ENCODE measurements around the gene TMEFF2.

Gene TMEFF2

GRCh38 chr2:191941376-191941929, 253.3 kb downstream of the TMEFF2 start:
- H3K79me2 ChIP-seq (ENCODE audit: control insufficient read depth, insufficient read depth, low read length), result no peaks in the 10 kb centered on the region
- H3K36me3 ChIP-seq (ENCODE audit: control insufficient read depth, insufficient read depth, low read length), result no peaks in the 10 kb centered on the region
- H2BK120ac ChIP-seq (ENCODE audit: low read depth, low read length), result no peak overlapping the region
- H2BK15ac ChIP-seq (replicated peaks; ENCODE audit: low read depth), result no peak overlapping the region
- no peak overlapping the region for H3K23ac ChIP-seq (ENCODE audit: low read length)
- H3K27me3 ChIP-seq (ENCODE audit: insufficient read depth, low read length, poor library complexity), result no peaks in the 10 kb centered on the region
- H3K4ac ChIP-seq (ENCODE audit: low read depth, low read length), result no peak overlapping the region
- no peak overlapping the region for H2BK5ac ChIP-seq (ENCODE audit: low read length)
- H3K4me3 ChIP-seq (ENCODE audit: low read length), result no peak overlapping the region
- H3K27ac ChIP-seq (ENCODE audit: low read depth, low read length), result no peak overlapping the region
- no peak overlapping the region for H3K4me2 ChIP-seq (ENCODE audit: low read length)
- no peak overlapping the region for H2AK5ac ChIP-seq (ENCODE audit: low read length)
- DNase-seq, result no peak
- no peaks in the 10 kb centered on the region for H3K79me1 ChIP-seq (ENCODE audit: low read length)
- H3K18ac ChIP-seq (ENCODE audit: low read length), result no peak overlapping the region
- no peak overlapping the region for H3K9ac ChIP-seq (ENCODE audit: low read length)
- H3K56ac ChIP-seq (ENCODE audit: low read length), result no peak overlapping the region
- WGBS (ENCODE audit: extremely low coverage, insufficient coverage, low lambda C conversion rate), result no CpG with 5 or more reads among the region's 3 CpGs
- no peak overlapping the region for H4K5ac ChIP-seq (ENCODE audit: low read length)
- H3K4me1 ChIP-seq (ENCODE audit: control insufficient read depth, low read depth, low read length), result peaks cover 2% of the 10 kb centered on the region
- H4K8ac ChIP-seq (ENCODE audit: low read depth, low read length), result no peak overlapping the region

DNA sequence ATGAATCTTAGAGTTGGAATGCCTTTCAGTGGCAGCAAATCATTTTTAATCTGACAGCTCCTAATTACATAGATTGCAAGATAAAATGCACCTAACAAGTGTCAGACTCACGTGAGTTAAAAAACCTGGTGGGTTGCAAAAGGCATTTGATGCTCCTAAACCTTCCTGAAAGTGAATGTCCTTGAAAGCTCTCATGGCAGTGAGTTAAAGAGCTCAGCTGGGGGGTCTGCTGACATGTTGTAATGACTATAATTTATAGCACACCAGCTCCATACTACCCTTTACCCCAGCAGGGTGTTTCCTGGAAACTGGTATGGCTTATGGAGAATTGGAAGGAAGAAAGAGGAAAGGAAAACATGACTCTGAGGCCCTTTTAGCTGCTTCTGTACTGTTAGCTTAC, 256.0 kb downstream of the TMEFF2 start:
- H3K4ac ChIP-seq (ENCODE audit: low read depth, low read length), result no peak overlapping the region
- H3K79me2 ChIP-seq (ENCODE audit: control insufficient read depth, insufficient read depth, low read length), result no peaks in the 10 kb centered on the region
- H3K56ac ChIP-seq (ENCODE audit: low read length), result no peak overlapping the region
- no peak overlapping the region for H3K27ac ChIP-seq (ENCODE audit: low read depth, low read length)
- no peaks in the 10 kb centered on the region for H3K27me3 ChIP-seq (ENCODE audit: insufficient read depth, low read length, poor library complexity)
- H3K9ac ChIP-seq (ENCODE audit: low read length), result no peak overlapping the region
- H3K36me3 ChIP-seq (ENCODE audit: control insufficient read depth, insufficient read depth, low read length), result no peaks in the 10 kb centered on the region
- no CpG with 5 or more reads among the region's 1 CpG for WGBS (ENCODE audit: extremely low coverage, insufficient coverage, low lambda C conversion rate)
- H4K8ac ChIP-seq (ENCODE audit: low read depth, low read length), result no peak overlapping the region
- peak; percentile 25 for DNase-seq
- H2BK15ac ChIP-seq (replicated peaks; ENCODE audit: low read depth), result no peak overlapping the region
- H3K23ac ChIP-seq (ENCODE audit: low read length), result no peak overlapping the region
- H3K4me3 ChIP-seq (ENCODE audit: low read length), result no peak overlapping the region
- H3K18ac ChIP-seq (ENCODE audit: low read length), result no peak overlapping the region
- no peak overlapping the region for H4K5ac ChIP-seq (ENCODE audit: low read length)
- peaks cover 5% of the 10 kb centered on the region for H3K4me1 ChIP-seq (ENCODE audit: control insufficient read depth, low read depth, low read length)
- H2BK120ac ChIP-seq (ENCODE audit: low read depth, low read length), result no peak overlapping the region
- H2BK5ac ChIP-seq (ENCODE audit: low read length), result no peak overlapping the region
- no peak overlapping the region for H2AK5ac ChIP-seq (ENCODE audit: low read length)
- no peaks in the 10 kb centered on the region for H3K79me1 ChIP-seq (ENCODE audit: low read length)
- H3K4me2 ChIP-seq (ENCODE audit: low read length), result no peak overlapping the region

DNA sequence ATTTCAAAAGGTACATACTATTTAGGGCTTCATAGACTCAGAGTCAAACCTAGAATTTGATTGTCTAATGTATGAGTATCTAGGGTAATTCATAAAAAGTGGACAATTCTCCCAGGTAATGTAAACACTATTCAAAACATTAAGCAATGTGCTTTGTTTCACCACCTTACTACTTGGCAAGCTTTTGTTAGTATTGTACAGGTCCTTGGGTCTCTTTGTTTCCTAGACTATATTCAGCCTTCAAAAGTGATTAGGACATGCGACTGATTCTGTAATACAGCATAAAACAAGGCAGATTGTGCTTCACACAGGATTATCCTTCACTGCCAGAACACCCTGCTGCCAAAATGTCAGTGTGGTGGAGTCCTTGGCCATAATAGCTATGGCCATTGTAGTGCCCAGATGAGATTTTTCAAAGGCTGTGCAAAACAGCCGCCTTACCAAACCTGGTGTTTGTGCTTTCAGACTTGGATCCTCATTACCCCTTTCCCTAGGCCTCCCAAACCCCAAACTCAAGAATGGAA, 257.8 kb downstream of the TMEFF2 start:
- Histone ChIP-seq H3K4ac (ENCODE audit: low read depth, low read length) (no peak overlapping the region), H2BK15ac (replicated peaks; ENCODE audit: low read depth) (no peak overlapping the region), H3K27ac (ENCODE audit: low read depth, low read length) (no peak overlapping the region), H3K23ac (ENCODE audit: low read length) (no peak overlapping the region), H3K9ac (ENCODE audit: low read length) (no peak overlapping the region), H2BK120ac (ENCODE audit: low read depth, low read length) (no peak overlapping the region), H3K36me3 (ENCODE audit: control insufficient read depth, insufficient read depth, low read length) (no peaks in the 10 kb centered on the region), H4K5ac (ENCODE audit: low read length) (no peak overlapping the region), H3K4me1 (ENCODE audit: control insufficient read depth, low read depth, low read length) (peaks cover 3% of the 10 kb centered on the region), H3K4me2 (ENCODE audit: low read length) (no peak overlapping the region), H3K18ac (ENCODE audit: low read length) (no peak overlapping the region), H3K4me3 (ENCODE audit: low read length) (no peak overlapping the region), H2AK5ac (ENCODE audit: low read length) (no peak overlapping the region), H3K56ac (ENCODE audit: low read length) (no peak overlapping the region), H2BK5ac (ENCODE audit: low read length) (no peak overlapping the region), H4K8ac (ENCODE audit: low read depth, low read length) (no peak overlapping the region), H3K79me1 (ENCODE audit: low read length) (no peaks in the 10 kb centered on the region), H3K79me2 (ENCODE audit: control insufficient read depth, insufficient read depth, low read length) (no peaks in the 10 kb centered on the region), H3K27me3 (ENCODE audit: insufficient read depth, low read length, poor library complexity) (no peaks in the 10 kb centered on the region)
- DNase-seq, result no peak
- no CpG with 5 or more reads among the region's 2 CpGs for WGBS (ENCODE audit: extremely low coverage, insufficient coverage, low lambda C conversion rate)

GRCh38 chr2:191935247-191935646, 259.5 kb downstream of the TMEFF2 start:
- Histone ChIP-seq H2BK15ac (replicated peaks; ENCODE audit: low read depth) (no peak overlapping the region), H3K27ac (ENCODE audit: low read depth, low read length) (no peak overlapping the region), H3K56ac (ENCODE audit: low read length) (no peak overlapping the region), H3K23ac (ENCODE audit: low read length) (no peak overlapping the region), H3K4me1 (ENCODE audit: control insufficient read depth, low read depth, low read length) (peaks cover 3% of the 10 kb centered on the region), H3K79me1 (ENCODE audit: low read length) (no peaks in the 10 kb centered on the region), H2AK5ac (ENCODE audit: low read length) (no peak overlapping the region), H3K27me3 (ENCODE audit: insufficient read depth, low read length, poor library complexity) (no peaks in the 10 kb centered on the region), H3K18ac (ENCODE audit: low read length) (no peak overlapping the region), H3K79me2 (ENCODE audit: control insufficient read depth, insufficient read depth, low read length) (no peaks in the 10 kb centered on the region), H3K9ac (ENCODE audit: low read length) (no peak overlapping the region), H3K36me3 (ENCODE audit: control insufficient read depth, insufficient read depth, low read length) (no peaks in the 10 kb centered on the region), H4K5ac (ENCODE audit: low read length) (no peak overlapping the region), H2BK120ac (ENCODE audit: low read depth, low read length) (no peak overlapping the region), H4K8ac (ENCODE audit: low read depth, low read length) (no peak overlapping the region), H2BK5ac (ENCODE audit: low read length) (no peak overlapping the region), H3K4me2 (ENCODE audit: low read length) (no peak overlapping the region), H3K4me3 (ENCODE audit: low read length) (no peak overlapping the region), H3K4ac (ENCODE audit: low read depth, low read length) (no peak overlapping the region)
- DNase-seq, result no peak
- WGBS (ENCODE audit: extremely low coverage, insufficient coverage, low lambda C conversion rate), result no CpG with 5 or more reads among the region's 3 CpGs

DNA sequence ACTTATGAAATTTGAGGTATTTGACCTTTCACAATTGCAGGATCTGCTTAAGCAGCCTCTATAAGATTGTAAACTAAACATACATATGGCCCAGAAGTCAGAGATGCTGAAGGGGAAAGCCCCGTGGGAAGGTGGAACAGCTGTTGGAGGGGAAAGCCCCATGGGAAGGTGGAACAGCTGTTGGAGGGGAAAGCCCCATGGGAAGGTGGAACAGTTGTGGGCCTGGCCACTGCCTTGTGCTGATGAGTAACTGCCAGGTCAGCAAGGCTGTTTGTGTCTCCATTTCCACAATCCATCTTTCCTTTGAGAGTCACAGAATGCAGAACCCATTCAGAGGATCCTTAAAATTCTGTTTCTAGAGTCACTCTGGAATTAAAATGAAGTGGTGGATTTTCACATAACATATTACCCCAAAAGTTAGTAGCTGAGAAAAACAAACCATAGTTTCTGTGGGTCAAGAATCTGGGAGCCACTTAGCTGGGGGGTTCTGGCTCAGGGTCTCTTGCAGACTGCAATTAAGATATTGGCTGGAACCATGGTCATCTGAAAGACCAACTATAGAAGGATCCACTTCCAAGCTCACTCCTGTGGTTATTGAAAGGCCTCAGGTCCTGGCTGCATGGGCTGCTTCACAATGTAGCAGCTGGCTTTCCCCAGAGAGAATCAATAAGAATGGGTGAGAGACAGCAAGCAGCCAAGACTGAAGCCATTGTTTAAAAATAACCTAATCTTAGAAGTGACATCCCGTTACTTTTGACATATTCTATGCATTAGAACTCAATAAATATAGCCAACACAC, 261.2 kb downstream of the TMEFF2 start:
- H4K8ac ChIP-seq (ENCODE audit: low read depth, low read length), result no peak overlapping the region
- no peaks in the 10 kb centered on the region for H3K36me3 ChIP-seq (ENCODE audit: control insufficient read depth, insufficient read depth, low read length)
- no peak overlapping the region for H2BK15ac ChIP-seq (replicated peaks; ENCODE audit: low read depth)
- H2BK120ac ChIP-seq (ENCODE audit: low read depth, low read length), result no peak overlapping the region
- H3K27ac ChIP-seq (ENCODE audit: low read depth, low read length), result no peak overlapping the region
- H2BK5ac ChIP-seq (ENCODE audit: low read length), result no peak overlapping the region
- no peak overlapping the region for H3K56ac ChIP-seq (ENCODE audit: low read length)
- no peaks in the 10 kb centered on the region for H3K27me3 ChIP-seq (ENCODE audit: insufficient read depth, low read length, poor library complexity)
- H3K4me3 ChIP-seq (ENCODE audit: low read length), result no peak overlapping the region
- H3K79me1 ChIP-seq (ENCODE audit: low read length), result no peaks in the 10 kb centered on the region
- no peak overlapping the region for H4K5ac ChIP-seq (ENCODE audit: low read length)
- no peak overlapping the region for H3K4ac ChIP-seq (ENCODE audit: low read depth, low read length)
- no CpG with 5 or more reads among the region's 2 CpGs for WGBS (ENCODE audit: extremely low coverage, insufficient coverage, low lambda C conversion rate)
- no peaks in the 10 kb centered on the region for H3K79me2 ChIP-seq (ENCODE audit: control insufficient read depth, insufficient read depth, low read length)
- DNase-seq, result no peak
- H3K9ac ChIP-seq (ENCODE audit: low read length), result no peak overlapping the region
- H3K23ac ChIP-seq (ENCODE audit: low read length), result no peak overlapping the region
- no peak overlapping the region for H3K4me2 ChIP-seq (ENCODE audit: low read length)
- H3K18ac ChIP-seq (ENCODE audit: low read length), result no peak overlapping the region
- H3K4me1 ChIP-seq (ENCODE audit: control insufficient read depth, low read depth, low read length), result peaks cover 3% of the 10 kb centered on the region
- H2AK5ac ChIP-seq (ENCODE audit: low read length), result no peak overlapping the region

Data from mesendoderm (in vitro differentiated cells).